HG02870 (cell line): ENCODE measurements around the gene TTC3.
"Not testable (repeated sequence)": the region's sequence is repeated elsewhere in the genome, so short reads cannot be mapped to it uniquely, and the experiment has no call there.

ENCODE experiments used
- ATAC-seq: cut with Tn5 transposase; IDR thresholded peaks from one replicate; pipeline ENCODE4 v1.9.1; 2021; ENCODE audit warnings: mild to moderate bottlenecking, moderate library complexity; ENCODE audit not compliant: unreplicated experiment

Gene TTC3

GRCh38 chr21:37085726-37086125, 12.7 kb downstream of the TTC3 start:
- ATAC-seq, result no peak

- ATAC-seq, result no peak
These were observed 14.1 kb downstream of the TTC3 start for GRCh38 chr21:37087188-37087587.

DNA sequence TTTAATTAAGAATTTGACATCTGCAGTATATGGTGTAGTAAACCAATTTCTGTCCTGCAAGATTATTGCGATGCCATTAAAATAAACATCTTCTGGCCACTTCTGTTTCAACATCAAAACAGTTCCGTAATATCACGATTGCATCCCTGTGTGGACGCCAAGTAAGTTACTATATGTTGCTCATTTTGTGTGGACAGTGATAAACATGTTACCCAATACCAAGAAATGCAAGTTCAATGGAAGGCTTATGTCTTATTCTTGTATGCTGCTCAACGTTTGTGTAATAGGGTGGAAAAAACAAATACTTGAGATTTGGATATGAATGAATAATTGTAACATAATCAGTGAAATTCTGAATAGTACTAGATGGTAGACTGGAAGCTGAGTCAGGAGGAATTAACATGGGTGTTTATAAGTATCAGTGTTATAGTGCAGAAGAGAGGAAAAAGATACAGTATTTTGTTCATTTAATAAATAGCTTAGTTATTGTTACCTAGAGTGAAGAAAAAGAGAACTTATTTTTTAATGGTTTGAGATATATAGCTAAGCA, 15.2 kb downstream of the TTC3 start:
- ATAC-seq, result no peak

DNA sequence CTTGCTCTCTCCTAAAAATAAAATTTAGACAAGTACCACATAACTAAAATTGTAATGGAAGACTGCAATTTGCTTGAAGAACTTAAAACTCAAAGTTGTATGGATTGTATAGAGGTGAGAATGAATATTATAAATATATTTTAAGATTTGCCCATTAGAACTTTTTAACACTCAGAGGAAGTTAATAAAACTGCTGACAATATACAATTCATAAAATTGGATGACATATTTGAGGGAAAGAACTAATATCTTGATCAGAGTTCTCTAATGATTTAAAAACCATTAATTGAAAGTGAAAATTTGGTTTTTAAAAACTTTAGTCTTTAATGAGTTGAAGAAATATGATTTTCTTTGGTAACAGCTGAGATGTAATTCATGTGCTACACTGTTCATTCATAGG, 20.9 kb downstream of the TTC3 start:
- ATAC-seq, result no peak

DNA sequence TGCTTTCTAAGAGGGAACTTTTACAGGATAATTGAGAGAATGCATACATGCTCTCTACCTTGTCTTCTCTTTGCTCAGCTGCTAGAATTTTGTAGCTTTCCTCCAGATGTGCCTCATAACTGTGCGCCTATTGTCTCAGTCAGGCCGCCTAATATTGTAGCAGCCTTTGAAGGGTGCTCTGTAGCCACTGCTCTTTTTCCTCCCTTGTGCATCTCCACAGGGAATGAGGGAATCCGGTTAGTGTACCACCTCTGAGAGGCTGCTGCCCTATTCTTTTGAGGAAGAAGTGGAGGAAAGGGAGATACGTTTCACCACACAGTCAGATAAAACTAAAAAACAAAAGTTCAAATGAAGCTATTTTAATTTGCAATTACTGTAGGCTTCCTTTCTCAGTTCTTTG, 22.8 kb downstream of the TTC3 start:
- ATAC-seq, result no peak

DNA sequence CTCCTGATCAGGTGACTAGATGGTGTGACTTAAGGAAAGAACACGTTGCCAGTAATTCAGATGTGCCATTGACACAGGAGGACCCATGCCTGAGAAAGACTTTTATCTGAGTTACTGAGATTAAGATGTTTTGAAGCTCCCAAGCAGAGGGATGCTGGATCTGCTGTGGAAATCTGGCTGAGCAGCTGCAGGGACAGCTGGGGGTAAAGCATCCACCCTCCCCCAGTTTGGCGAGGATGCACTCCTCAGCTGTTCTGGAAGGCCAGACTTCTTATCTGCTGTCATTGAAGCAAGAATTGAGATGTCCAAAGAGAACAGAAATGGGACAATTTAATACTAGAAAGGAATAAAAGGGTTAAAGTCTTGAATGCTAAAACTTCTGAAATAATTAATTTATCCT, 25.7 kb downstream of the TTC3 start:
- ATAC-seq, result no peak

DNA sequence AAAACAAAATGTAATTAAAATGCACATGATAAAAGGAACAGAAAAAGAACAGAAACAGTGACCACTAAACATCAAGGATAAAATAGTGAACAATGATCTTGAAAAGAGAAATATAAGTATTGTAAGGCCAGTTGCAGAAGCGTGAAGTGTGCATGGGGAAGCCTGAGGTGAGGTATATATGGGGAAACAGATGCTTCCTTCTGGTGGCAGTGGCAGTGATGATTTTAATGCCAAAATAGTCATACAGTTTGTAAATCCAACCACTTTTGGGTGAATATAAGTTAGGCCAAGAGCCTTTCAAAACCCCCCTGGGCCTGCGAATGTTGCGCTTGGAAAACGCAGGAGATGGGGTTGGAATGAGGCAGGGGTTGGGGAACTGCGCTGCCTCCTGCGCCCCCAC, 27.3 kb downstream of the TTC3 start:
- ATAC-seq, result no peak

DNA sequence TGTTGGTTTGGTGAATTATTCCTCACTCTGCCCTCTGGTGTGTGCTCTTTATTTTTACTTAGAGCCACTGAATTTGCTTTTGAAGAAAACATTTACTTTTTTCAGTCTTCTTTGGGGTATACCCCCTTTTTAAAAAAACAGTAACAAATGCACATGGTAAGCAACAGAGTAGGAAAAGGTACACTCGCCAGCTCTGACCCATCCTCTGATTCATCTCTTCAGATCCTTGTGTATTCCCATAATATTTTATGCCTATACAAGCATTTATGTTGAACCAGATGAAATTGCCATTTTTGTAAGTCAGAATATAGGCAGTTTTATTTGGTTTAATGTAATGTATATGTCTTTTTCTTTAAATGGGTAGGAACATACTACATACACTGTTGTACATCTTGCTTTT, 28.3 kb downstream of the TTC3 start:
- ATAC-seq, result no peak

DNA sequence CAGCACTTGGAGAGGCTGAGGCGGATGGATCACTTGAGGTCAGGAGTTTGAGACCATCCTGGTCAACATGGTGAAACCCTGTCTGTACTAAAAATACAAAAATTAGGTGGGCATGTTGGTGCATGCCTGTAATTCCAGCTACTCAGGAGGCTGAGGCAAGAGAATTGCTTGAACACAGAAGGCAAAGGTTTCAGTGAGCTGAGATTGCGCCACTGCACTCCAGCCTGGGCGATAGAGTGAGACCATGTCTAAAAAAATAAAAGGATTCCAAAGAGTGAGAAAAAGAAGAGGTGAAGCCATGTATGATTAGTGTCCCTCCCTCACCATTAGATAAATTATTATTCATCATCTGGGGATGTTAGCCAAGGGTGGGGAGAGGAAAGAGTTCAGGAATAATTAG, 29.7 kb downstream of the TTC3 start:
- not testable (repeated sequence) for ATAC-seq

DNA sequence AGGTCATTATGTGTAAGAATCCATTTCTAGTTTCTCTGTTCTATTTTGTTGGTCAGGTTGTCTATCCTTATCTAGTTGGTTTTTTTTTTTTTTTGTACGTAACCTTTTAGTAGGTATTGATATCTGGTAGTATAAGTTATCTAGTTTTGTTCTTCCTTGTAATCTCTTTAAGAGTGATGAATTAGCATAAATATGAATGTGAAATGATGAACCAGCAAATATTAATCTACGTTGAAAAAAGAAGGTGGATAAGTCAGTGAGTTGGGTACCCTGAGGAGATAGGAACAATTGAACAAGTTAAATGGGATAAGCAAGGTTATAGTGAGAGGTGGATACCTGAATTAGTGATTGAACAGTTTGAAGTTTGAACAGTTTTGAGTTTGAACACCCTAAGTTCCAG, 33.9 kb downstream of the TTC3 start:
- no peak for ATAC-seq

DNA sequence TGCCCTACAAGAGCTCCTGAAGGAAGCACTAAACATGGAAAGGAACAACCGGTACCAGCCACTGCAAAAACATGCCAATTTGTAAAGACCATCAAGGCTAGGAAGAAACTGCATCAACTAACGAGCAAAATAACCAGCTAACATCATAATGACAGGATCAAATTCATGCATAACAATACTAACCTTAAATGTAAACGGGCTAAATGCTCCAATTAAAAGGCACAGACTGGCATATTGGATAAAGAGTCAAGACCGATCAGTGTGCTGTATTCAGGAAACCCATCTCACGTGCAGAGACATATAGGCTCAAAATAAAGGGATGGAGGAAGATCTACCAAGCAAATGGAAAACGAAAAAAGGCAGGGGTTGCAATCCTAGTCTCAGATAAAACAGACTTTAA, 38.0 kb downstream of the TTC3 start:
- ATAC-seq, result not testable (repeated sequence)

GRCh38 chr21:37114301-37114700, 41.2 kb downstream of the TTC3 start:
- ATAC-seq, result not testable (repeated sequence)

DNA sequence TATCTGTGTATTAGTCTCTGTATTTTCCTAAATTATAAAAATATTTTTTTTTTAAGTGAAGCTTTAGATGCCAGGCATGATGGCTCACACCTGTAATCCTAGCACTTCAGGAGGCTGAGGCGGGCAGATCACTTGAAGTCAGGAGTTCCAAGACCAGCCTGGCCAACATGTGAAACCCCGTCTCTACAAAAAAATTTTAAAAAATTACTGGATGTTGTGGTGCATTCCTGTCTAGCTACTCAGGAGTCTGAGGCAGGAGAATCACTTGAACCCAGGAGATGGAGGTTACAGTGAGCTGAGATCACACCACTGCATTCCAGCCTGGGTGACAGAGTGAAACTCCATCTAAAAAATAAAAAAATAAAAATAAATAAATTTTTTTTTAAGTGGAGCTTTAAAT, 43.4 kb downstream of the TTC3 start:
- ATAC-seq, result not testable (repeated sequence)

DNA sequence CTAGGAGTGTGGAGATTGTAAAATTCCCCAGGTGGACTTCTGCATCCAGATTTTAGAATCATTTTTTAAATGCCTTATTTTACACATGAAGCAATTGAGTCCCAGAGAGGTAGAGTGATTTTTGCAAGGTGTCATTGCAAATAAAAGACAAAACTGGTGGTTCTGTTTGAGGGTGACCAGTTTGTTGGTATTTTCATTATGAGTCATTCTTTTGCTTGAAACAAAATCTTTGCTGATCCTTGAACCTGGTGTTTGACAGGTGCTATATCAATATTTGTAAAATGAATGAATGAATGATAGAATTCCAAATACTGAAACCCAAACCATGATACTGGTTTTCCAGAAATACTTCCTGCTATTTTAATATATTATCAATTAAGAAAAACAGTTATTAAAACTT, 44.1 kb downstream of the TTC3 start:
- no peak for ATAC-seq

- ATAC-seq, result no peak
These were observed 45.3 kb downstream of the TTC3 start for GRCh38 chr21:37118187-37118826.

GRCh38 chr21:37119421-37120218, 46.6 kb downstream of the TTC3 start:
- ATAC-seq, result no peak

GRCh38 chr21:37128076-37128475, 55.0 kb downstream of the TTC3 start:
- ATAC-seq, result no peak

DNA sequence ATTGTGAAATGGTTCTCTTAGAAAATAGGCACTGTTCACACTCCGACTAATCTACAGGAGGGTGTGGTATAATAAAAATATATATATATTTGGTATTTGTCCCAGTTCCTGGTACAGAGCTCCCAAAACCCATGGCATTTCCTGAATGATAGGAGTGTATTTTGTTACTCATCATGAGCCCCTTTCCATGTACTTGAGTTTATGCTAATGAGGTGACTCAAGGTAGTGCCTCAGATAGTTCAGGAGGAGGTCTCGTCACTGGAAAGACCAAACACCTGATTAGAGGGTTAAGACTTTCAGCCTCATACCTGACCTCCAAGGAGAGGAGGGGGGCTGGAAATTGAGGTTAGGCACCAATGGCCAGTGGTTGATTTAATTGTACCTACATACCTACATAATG, 57.9 kb downstream of the TTC3 start:
- no peak for ATAC-seq

DNA sequence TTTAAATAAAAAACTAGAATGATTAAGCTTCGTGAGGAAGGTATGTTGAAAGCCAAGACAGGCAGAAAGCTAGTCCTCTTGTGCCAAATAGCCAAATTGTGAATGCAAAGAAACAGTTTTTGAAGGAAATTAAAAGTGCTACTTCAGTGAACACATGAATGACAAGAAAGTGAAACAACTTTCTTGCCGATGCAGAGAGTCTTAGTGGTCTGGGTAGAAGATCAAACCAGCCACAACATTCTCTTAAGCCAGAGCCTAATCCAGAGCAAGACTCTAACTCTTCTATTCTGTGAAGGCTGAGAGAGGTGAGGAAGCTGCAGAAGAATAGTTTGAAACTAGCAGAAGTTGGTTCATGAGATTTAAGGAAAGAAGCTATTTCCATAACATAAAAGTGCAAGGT, 63.2 kb downstream of the TTC3 start:
- ATAC-seq, result no peak

GRCh38 chr21:37136744-37137143, 63.7 kb downstream of the TTC3 start:
- no peak for ATAC-seq

DNA sequence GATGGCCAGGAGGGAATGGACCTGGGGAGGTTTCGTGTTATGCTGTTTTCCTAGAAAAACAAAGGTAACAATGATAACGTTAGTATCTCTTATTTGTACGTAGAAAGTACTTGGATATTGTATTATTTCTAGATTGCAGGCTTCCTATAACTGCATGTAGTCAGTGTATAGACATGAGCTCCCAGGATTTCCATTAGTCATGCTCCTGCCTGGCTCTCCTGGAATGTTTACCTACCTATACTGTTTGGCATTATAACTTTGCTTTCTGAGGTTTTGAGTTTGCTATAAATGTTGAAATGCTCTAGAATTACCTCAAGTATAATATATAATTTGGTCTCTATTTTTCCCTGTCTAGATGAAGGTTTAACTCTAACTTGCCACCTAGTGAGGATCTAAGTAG, 66.1 kb downstream of the TTC3 start:
- no peak for ATAC-seq

DNA sequence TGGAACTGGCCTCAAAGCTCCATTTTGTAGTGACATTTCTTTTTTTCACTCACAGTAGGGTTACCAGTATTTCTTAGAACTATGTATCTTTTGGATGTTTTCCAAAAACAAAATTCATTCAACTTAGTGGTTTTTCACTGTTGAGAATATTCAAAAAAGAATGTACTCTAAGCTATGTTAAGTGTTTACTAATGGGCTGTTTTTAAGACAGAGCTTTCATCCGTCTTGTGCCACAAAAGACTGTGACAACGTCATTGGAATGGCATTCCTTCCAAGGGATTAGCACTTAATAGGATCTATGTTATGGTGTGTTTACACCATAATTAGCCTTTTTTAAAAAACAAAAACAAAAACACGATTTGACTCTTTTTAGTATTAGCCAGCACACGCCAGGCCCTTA, 66.8 kb downstream of the TTC3 start:
- ATAC-seq, result no peak
